Panc1 (cell line): Measurements from ENCODE around the gene MPP3. TPM values are rescaled to one million over a fixed set of nuclear protein-coding genes. Genes with fewer than 3 reads are reported as not detected.

Experiments used
- ATAC-seq: fragments of 200-7000 bp; cut with Tn5 transposase; 2 replicates; pipeline ENCODE4 v1.9.1; 2020; ENCODE audit warnings: mild to moderate bottlenecking, moderate library complexity
- BruUV-seq: library from RNA; stranded (reverse); fragments of 400-500 nt; replicated peaks from 2 replicates; lab custom pipeline; 2021; lab: Mats Ljungman, UMichigan
- CTCF ChIA-PET: fragments of 300-600 bp; sonication (Branson Sonifier 250); formaldehyde crosslinking; loops from one replicate; lab custom pipeline; 2022; ENCODE audit warnings: antibody characterized with exemption; lab: Charles Lee
- POLR2A ChIA-PET: fragments of 300-600 bp; sonication (Branson Sonifier 250); formaldehyde crosslinking; loops from one replicate; lab custom pipeline; 2022; ENCODE audit warnings: antibody characterized with exemption; lab: Charles Lee
- DNase-seq: peaks from one replicate; pipeline ENCODE4 v3.0.0-alpha.2; 2010; ENCODE audit warnings: low read depth, low spot score
- H3K27ac ChIP-seq: 2 replicates; pipeline ENCODE4 v1.5.1; 2011; ENCODE audit warnings: mild to moderate bottlenecking, low read length, inconsistent platforms
- H3K27me3 ChIP-seq: fragments of 200-500 bp; sonication (Bioruptor generic); 2 replicates; pipeline ENCODE4 v1.6.0; 2014; ENCODE audit warnings: low read length, inconsistent platforms; ENCODE audit not compliant: control insufficient read depth, insufficient read depth
- H3K36me3 ChIP-seq: fragments of 200-500 bp; sonication (Bioruptor generic); 2 replicates; pipeline ENCODE4 v1.5.1; 2014; ENCODE audit warnings: inconsistent platforms, mild to moderate bottlenecking, low read length, moderate library complexity; ENCODE audit not compliant: control insufficient read depth, insufficient read depth
- H3K4me1 ChIP-seq: 2 replicates; pipeline ENCODE4 v1.5.1; 2011; ENCODE audit warnings: inconsistent platforms, mild to moderate bottlenecking, low read length, moderate library complexity; ENCODE audit not compliant: control insufficient read depth, insufficient read depth
- H3K4me3 ChIP-seq, 2 experiments: 2 replicates each; pipeline ENCODE4 v1.5.1; 2011 to 2012; ENCODE audit warnings: low read depth in 2 of 2, low read length in 2 of 2, mild to moderate bottlenecking in 2 of 2, inconsistent platforms in 1 of 2, moderate library complexity in 1 of 2
- H3K9me3 ChIP-seq: fragments of 200-500 bp; sonication (Bioruptor generic); 2 replicates; pipeline ENCODE4 v1.5.1; 2014; ENCODE audit warnings: low read depth, mild to moderate bottlenecking, inconsistent platforms, low read length, moderate library complexity; ENCODE audit not compliant: control insufficient read depth, insufficient read depth
- POLR2AphosphoS5 ChIP-seq: IDR thresholded peaks from 2 replicates; pipeline ENCODE4 v1.6.1; 2012; ENCODE audit warnings: mild to moderate bottlenecking, low read depth, low read length, moderate library complexity
- SIN3A ChIP-seq: IDR thresholded peaks from 2 replicates; pipeline ENCODE4 v1.6.1; 2012; ENCODE audit warnings: low read depth, mild to moderate bottlenecking, low read length, moderate library complexity, borderline replicate concordance; ENCODE audit not compliant: insufficient read depth
- TCF7L2 ChIP-seq: IDR thresholded peaks from 2 replicates; pipeline ENCODE4 v1.6.1; 2011; ENCODE audit warnings: mild to moderate bottlenecking, low read depth, low read length, inconsistent platforms
- in situ Hi-C: cut with HindIII; loops from 2 replicates; pipeline ENCODE4 v1.10.0; 2016; ENCODE audit warnings: low sequenced_read_pairs, low pct_unique_long_range_greater_than_20kb
- intact Hi-C: fragments of 100-400 bp; cut with micrococcal nuclease; formaldehyde crosslinking; loops from one replicate; pipeline ENCODE4 v1.10.0; 2022; ENCODE audit not compliant: unreplicated experiment
- total RNA-seq: library from RNA; stranded (reverse); gene quantifications from one replicate; pipeline ENCODE4 v1.2.1, GENCODE V29; 2021; ENCODE audit not compliant: unreplicated experiment
- TF ChIP-seq, protein P1 (sequence below), 2 experiments: IDR thresholded peaks; 2 replicates each; pipeline ENCODE4 v1.6.1; 2011 to 2012; ENCODE audit warnings: low read depth in 2 of 2, control low read depth in 1 of 2, low read length in 1 of 2, mild to moderate bottlenecking in 1 of 2, moderate library complexity in 1 of 2; ENCODE audit not compliant: insufficient read depth in 1 of 2
- TF ChIP-seq, protein P2 (sequence below): fragments of 450-650 bp; IDR thresholded peaks from 2 replicates; pipeline ENCODE4 v1.5.1; 2017; ENCODE audit warnings: mild to moderate bottlenecking

Gene MPP3
- total RNA-seq, 1 experiment from 2014 or later: 7.1 TPM

DNA sequence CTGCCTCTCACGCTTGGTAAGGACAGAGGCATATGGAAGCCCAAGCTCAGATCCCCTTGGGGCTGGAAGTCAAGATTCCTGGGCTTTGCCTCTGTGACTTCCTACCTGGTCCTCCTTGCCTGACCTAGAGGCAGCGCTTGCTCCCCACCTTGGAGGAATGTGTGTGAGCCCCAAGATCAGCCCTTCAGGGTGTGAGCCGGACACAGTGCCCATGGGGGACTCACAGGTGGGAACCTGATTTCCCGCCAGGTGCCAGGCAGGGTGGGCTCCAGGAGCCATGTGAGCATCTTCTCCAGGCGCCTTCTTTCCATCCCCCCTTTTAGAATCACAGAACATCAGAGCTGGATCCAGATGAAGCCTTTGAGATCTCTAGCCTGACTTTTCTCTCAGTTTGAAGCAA, 24.2 kb upstream of the MPP3 start:
- Histone ChIP-seq H3K27me3 (no peaks in the 10 kb centered on the region), H3K9me3 (no peaks in the 10 kb centered on the region), H3K27ac (no peak overlapping the region), H3K36me3 (no peaks in the 10 kb centered on the region), H3K4me3 (no peak overlapping the region), H3K4me1 (no peaks in the 10 kb centered on the region)
- no peak for DNase-seq
- ChIA-PET POLR2A (no interaction called here), CTCF (no interaction called here)
- no peak for ATAC-seq
- TF ChIP-seq POLR2AphosphoS5 (no peak), TCF7L2 (no peak), SIN3A (no peak)
- TF ChIP-seq, protein P1, sequence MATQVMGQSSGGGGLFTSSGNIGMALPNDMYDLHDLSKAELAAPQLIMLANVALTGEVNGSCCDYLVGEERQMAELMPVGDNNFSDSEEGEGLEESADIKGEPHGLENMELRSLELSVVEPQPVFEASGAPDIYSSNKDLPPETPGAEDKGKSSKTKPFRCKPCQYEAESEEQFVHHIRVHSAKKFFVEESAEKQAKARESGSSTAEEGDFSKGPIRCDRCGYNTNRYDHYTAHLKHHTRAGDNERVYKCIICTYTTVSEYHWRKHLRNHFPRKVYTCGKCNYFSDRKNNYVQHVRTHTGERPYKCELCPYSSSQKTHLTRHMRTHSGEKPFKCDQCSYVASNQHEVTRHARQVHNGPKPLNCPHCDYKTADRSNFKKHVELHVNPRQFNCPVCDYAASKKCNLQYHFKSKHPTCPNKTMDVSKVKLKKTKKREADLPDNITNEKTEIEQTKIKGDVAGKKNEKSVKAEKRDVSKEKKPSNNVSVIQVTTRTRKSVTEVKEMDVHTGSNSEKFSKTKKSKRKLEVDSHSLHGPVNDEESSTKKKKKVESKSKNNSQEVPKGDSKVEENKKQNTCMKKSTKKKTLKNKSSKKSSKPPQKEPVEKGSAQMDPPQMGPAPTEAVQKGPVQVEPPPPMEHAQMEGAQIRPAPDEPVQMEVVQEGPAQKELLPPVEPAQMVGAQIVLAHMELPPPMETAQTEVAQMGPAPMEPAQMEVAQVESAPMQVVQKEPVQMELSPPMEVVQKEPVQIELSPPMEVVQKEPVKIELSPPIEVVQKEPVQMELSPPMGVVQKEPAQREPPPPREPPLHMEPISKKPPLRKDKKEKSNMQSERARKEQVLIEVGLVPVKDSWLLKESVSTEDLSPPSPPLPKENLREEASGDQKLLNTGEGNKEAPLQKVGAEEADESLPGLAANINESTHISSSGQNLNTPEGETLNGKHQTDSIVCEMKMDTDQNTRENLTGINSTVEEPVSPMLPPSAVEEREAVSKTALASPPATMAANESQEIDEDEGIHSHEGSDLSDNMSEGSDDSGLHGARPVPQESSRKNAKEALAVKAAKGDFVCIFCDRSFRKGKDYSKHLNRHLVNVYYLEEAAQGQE (IDR thresholded peaks at IDR 0.05; ENCODE audit: insufficient read depth in 1 of 2, low read depth in 2 of 2, low read length in 1 of 2): no peak
- TF ChIP-seq, protein P2, sequence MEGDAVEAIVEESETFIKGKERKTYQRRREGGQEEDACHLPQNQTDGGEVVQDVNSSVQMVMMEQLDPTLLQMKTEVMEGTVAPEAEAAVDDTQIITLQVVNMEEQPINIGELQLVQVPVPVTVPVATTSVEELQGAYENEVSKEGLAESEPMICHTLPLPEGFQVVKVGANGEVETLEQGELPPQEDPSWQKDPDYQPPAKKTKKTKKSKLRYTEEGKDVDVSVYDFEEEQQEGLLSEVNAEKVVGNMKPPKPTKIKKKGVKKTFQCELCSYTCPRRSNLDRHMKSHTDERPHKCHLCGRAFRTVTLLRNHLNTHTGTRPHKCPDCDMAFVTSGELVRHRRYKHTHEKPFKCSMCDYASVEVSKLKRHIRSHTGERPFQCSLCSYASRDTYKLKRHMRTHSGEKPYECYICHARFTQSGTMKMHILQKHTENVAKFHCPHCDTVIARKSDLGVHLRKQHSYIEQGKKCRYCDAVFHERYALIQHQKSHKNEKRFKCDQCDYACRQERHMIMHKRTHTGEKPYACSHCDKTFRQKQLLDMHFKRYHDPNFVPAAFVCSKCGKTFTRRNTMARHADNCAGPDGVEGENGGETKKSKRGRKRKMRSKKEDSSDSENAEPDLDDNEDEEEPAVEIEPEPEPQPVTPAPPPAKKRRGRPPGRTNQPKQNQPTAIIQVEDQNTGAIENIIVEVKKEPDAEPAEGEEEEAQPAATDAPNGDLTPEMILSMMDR: no peak
- no TSS peak for BruUV-seq
- intact Hi-C loops (no loop called here), in situ Hi-C loops (no loop called here)

DNA sequence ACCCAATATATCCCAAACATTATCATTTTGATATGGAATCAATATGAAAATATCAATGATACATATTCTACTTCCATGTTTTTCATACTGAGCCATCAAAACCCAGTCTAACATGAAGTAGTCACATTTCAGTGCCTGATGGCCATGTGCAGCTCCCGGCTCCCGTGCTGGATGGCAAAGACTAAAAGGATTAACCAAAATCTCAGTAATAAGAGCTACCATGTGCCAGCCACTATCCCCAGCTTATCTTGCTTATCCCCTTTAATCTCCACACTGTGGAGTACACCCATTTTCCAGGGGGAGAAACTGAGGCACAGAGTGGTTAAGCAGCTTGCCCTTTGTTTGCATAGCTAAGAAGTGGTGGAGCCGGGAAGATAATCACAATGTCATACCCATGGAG, 23.2 kb upstream of the MPP3 start:
- Histone ChIP-seq H3K4me3 (no peak overlapping the region), H3K36me3 (no peaks in the 10 kb centered on the region), H3K27me3 (no peaks in the 10 kb centered on the region), H3K4me1 (no peaks in the 10 kb centered on the region), H3K27ac (no peak overlapping the region), H3K9me3 (no peaks in the 10 kb centered on the region)
- ChIA-PET CTCF (no interaction called here), POLR2A (no interaction called here)
- no TSS peak for BruUV-seq
- TF ChIP-seq POLR2AphosphoS5 (no peak), SIN3A (no peak), TCF7L2 (no peak)
- TF ChIP-seq, protein P2: no peak
- TF ChIP-seq, protein P1 (IDR thresholded peaks at IDR 0.05; ENCODE audit: insufficient read depth in 1 of 2, low read depth in 2 of 2, low read length in 1 of 2): no peak
- no peak for DNase-seq
- intact Hi-C loops (no loop called here), in situ Hi-C loops (no loop called here)
- no peak for ATAC-seq
